Dendritic cell treated with granulocyte-macrophage colony-stimulating factor and Interleukin-4, amounts not matched to agents 40 ng/mL and 50 ng/mL, for 4 days (primary cell): ENCODE results near the gene FSTL4.
"Not testable (repeated sequence)": the region's sequence is repeated elsewhere in the genome, so short reads cannot be mapped to it uniquely, and the experiment has no call there.

ENCODE experiments used
- H3K27ac Mint-ChIP-seq: one replicate; pipeline ENCODE4 v1.8.0; 2022; ENCODE audit warnings: mild to moderate bottlenecking, mixed read lengths
- H3K27me3 Mint-ChIP-seq: one replicate; pipeline ENCODE4 v1.8.0; 2022; ENCODE audit warnings: mild to moderate bottlenecking, mixed read lengths
- H3K36me3 Mint-ChIP-seq: one replicate; pipeline ENCODE4 v1.8.0; 2022; ENCODE audit warnings: low read depth, mixed read lengths
- H3K4me1 Mint-ChIP-seq: one replicate; pipeline ENCODE4 v1.8.0; 2022; ENCODE audit warnings: low read depth, mixed read lengths
- H3K4me3 Mint-ChIP-seq: one replicate; pipeline ENCODE4 v1.8.0; 2022; ENCODE audit warnings: mild to moderate bottlenecking, moderate library complexity, mixed read lengths
- H3K9me3 Mint-ChIP-seq: one replicate; pipeline ENCODE4 v1.8.0; 2022; ENCODE audit warnings: mixed read lengths
- intact Hi-C: fragments of 100-400 bp; cut with micrococcal nuclease; formaldehyde crosslinking; loops from one replicate; pipeline ENCODE4 v1.15.0; 2022

The FSTL4 gene

DNA sequence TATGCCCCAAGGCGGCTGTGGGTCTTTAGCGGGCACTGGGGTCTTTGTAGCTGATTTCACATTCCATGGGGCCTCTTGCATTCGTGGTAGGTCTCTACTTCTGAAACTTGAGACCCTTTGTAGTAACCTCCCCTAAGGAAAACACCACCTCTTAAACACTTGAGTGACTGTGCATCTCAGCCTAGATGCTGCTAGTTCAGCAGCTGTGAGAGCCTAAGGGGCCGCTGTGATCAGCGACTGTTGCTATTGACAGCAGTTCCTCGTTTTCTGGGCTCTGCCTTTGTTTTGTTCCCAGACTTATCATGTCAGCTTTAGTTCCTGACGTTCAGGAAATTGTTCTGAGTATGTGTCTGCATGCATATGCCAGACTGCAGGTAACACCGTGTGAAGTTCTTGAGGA is 389.4 kb downstream of the FSTL4 start:
- Mint-ChIP-seq H3K4me1 (no peaks in the 10 kb centered on the region), H3K27me3 (peaks cover 7% of the 10 kb centered on the region), H3K36me3 (no peaks in the 10 kb centered on the region), H3K9me3 (no peaks in the 10 kb centered on the region), H3K27ac (no peak overlapping the region), H3K4me3 (no peak overlapping the region)
- intact Hi-C loops = no loop called here

DNA sequence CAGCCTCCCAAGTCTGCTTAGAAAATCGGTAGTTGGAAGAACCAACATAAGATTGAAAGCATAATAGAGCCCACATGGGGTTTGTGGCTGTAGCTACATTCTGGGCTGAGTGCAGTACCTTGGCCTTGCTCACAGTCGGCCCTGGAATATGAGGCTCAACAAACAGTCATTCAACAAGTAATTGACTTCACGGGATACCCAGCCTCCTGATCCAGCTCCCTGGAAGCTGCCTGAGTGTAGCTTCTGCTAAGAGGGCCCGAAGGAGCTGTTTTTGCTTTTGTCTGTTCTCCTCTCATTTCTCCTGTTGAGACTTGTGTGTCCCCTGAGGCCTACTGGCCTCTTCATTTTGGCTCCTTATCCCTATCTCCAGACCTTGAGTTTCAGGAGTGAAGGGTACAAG is 389.8 kb downstream of the FSTL4 start:
- no peak overlapping the region for H3K4me3 Mint-ChIP-seq
- intact Hi-C loops = no loop called here
- no peaks in the 10 kb centered on the region for H3K9me3 Mint-ChIP-seq
- no peaks in the 10 kb centered on the region for H3K4me1 Mint-ChIP-seq
- H3K27me3 Mint-ChIP-seq = peaks cover 7% of the 10 kb centered on the region
- no peaks in the 10 kb centered on the region for H3K36me3 Mint-ChIP-seq
- H3K27ac Mint-ChIP-seq = no peak overlapping the region

DNA sequence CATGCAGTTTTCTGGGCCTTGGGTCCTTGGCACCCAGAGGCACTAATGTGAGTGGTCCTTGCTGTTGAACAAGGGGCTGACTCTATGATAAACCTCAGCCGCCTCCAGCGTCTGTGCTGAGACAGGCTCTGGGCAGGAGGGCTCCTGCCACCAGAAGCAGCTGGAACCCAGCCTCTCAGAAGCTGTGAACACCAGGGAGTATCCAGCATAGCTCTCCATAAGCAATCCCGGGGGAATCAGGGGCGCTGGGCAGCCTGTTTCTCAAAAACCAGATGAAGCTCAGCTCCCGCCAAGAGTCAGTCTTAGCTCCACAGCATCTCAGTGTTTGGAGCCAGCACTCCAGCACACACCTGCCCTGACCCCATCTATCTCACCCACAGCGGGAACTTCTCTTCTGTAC is 390.3 kb downstream of the FSTL4 start:
- H3K9me3 Mint-ChIP-seq = no peaks in the 10 kb centered on the region
- H3K36me3 Mint-ChIP-seq = no peaks in the 10 kb centered on the region
- H3K27ac Mint-ChIP-seq = no peak overlapping the region
- intact Hi-C loops = no loop called here
- H3K4me1 Mint-ChIP-seq = no peaks in the 10 kb centered on the region
- H3K27me3 Mint-ChIP-seq = peaks cover 2% of the 10 kb centered on the region
- no peak overlapping the region for H3K4me3 Mint-ChIP-seq

DNA sequence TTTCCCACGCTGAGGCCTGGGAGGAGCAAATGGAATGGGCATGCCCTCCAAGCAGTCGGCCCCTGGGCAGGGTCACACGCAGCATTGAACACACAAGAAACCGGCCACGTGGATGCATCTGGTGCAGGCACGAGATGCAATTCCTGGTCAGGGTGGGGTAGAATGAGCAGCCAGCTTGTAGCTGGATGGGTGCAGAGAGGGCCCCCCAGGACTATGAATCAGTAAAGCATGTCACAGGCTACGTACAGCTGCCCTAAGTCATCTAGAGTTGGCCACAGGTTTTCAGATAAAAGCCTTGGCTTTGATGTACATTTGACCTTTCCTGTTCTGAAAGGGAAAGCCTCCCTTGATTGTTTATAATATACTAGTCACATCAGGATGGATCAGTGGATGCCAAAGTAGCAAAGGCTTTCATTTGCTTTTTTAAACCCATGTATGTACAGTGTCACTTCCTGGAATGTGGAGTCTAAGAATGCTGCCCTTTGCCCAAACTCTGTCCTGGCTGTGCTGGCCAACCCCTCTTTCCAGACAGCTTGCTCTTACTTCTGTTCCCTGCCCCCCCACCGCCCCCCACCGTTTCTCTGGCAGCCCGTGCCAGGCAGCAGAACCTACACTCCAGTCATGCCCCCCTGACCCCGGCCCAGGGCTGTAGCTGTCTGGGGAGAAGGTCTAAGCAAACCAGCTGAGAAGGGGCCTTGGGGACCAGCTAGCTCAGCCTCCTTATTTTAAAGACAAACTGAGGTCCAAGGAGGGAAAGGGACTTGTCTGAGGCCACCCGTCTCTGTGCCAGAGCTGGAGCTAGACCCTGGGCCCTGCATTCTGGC is 391.3 kb downstream of the FSTL4 start:
- intact Hi-C loops = no loop called here
- Mint-ChIP-seq H3K27me3 (no peaks in the 10 kb centered on the region), H3K4me3 (no peak overlapping the region), H3K4me1 (no peaks in the 10 kb centered on the region), H3K27ac (no peak overlapping the region), H3K9me3 (no peaks in the 10 kb centered on the region), H3K36me3 (no peaks in the 10 kb centered on the region)

DNA sequence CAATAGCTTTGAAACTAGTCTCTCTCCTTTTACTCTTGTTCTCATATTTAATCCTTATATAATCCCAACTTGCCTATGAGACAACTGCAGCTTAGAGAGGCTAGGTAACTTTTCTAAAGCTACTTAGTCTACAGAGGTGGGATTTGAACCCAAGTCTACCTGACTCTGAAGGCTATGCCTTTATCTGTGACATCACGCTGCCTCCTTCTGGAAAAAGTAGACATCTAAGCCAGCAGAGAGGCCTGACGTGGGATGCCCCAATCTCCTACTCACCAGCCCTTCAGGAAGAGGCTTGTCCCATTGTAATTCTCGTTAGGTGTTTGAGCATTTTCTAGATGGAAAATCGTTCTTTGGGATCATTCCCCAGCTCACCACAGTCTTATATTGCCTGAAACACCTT is 393.0 kb downstream of the FSTL4 start:
- Mint-ChIP-seq H3K36me3 (no peaks in the 10 kb centered on the region), H3K27ac (no peak overlapping the region), H3K9me3 (no peaks in the 10 kb centered on the region), H3K4me3 (no peak overlapping the region), H3K27me3 (no peaks in the 10 kb centered on the region), H3K4me1 (no peaks in the 10 kb centered on the region)
- intact Hi-C loops = no loop called here

DNA sequence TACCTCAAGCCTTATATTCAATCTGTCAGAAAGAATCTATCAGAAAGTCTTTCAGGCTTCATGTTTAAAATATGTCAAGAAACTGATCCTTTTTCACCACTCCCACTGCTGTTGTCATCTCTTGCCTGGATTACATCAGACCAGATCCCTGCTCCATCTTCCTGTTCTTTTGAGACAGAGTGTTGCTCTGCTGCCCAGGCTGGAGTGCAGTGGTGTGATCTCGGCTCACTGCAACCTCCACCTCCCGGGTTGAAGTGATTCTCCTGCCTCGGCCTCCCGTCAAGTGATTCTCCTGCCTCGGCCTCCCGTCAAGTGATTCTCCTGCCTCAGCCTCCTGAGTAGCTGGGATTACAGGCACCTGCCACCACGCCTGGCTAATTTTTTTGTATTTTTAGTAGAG is 396.2 kb downstream of the FSTL4 start:
- H3K36me3 Mint-ChIP-seq, intact Hi-C loops, H3K9me3 Mint-ChIP-seq, H3K27ac Mint-ChIP-seq, H3K4me1 Mint-ChIP-seq, H3K4me3 Mint-ChIP-seq, H3K27me3 Mint-ChIP-seq: not testable (repeated sequence)

DNA sequence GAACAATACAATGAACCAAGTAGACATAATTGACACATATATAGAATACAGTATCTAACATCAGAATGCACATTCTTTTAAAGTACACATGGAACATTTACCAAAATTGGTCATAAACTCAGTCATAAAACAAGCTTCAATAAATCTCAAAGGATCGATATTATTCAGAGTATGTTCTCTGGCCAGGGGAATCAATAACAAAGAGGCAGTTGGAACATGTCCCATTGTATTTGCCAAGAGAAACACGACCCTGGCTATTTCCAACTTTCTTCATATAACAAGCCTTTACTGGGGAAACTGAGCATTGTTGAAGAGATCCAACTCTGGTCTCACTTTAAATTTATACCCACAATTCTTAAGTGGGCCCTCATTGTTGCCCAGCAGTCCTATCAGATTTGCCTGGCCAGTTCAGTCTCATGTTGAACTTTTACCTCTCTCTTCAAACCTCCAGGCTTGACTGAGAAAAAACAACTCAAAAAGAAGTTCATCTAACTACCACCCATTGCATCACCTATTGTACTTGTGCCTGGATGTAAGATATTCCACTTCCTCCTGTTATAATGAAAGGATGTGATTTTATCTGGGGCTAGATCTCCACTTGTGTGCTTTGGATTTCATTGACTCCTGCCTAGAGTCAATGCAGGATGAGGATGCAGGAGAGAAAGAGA is 398.1 kb downstream of the FSTL4 start:
- no peaks in the 10 kb centered on the region for H3K4me1 Mint-ChIP-seq
- no peak overlapping the region for H3K27ac Mint-ChIP-seq
- intact Hi-C loops = no loop called here
- no peaks in the 10 kb centered on the region for H3K36me3 Mint-ChIP-seq
- H3K27me3 Mint-ChIP-seq = no peaks in the 10 kb centered on the region
- H3K9me3 Mint-ChIP-seq = no peaks in the 10 kb centered on the region
- no peak overlapping the region for H3K4me3 Mint-ChIP-seq

DNA sequence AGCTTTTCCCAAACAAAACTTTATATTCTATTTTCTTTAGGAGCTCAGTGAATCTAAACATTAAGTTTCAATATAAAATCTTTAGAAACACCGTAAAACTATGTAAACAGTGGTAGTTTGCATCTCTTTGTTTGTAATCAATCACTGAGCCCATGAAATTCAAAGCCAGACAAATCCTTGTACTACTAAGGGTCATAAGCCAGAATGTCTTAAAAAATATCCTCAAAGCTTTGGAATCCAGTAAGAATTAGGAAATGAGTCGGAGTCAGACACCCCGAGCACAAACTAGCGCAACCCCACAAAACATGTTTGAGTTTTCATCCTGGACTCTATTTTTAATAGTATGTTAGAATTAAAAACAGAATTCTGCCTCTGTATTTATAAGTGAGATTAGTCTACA is 406.7 kb downstream of the FSTL4 start:
- Mint-ChIP-seq H3K27ac (no peak overlapping the region), H3K4me1 (no peaks in the 10 kb centered on the region), H3K9me3 (peaks cover 11% of the 10 kb centered on the region), H3K4me3 (no peak overlapping the region), H3K36me3 (no peaks in the 10 kb centered on the region), H3K27me3 (peaks cover 5% of the 10 kb centered on the region)
- intact Hi-C loops = no loop called here

DNA sequence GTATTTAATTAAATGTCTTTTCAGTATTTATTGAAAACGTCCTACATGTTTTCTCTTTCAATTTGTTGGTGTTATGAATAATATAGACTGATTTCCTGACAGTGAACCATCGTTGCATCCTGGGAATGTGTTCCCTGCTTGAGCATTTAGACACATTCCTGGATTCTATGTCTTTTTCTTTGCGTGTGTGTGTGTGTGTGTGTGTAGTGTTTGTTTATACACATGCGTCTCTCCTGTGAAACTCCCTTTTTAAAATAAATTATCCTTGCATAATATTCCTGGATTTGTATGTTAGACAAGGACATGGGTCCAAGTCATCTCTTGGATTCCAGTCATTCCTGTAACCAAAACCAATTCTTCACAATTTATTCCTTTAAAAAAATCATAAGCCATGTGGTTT is 407.1 kb downstream of the FSTL4 start:
- H3K36me3 Mint-ChIP-seq = no peaks in the 10 kb centered on the region
- intact Hi-C loops = no loop called here
- H3K4me3 Mint-ChIP-seq = no peak overlapping the region
- peaks cover 11% of the 10 kb centered on the region for H3K9me3 Mint-ChIP-seq
- H3K27me3 Mint-ChIP-seq = peaks cover 5% of the 10 kb centered on the region
- no peaks in the 10 kb centered on the region for H3K4me1 Mint-ChIP-seq
- H3K27ac Mint-ChIP-seq = no peak overlapping the region

DNA sequence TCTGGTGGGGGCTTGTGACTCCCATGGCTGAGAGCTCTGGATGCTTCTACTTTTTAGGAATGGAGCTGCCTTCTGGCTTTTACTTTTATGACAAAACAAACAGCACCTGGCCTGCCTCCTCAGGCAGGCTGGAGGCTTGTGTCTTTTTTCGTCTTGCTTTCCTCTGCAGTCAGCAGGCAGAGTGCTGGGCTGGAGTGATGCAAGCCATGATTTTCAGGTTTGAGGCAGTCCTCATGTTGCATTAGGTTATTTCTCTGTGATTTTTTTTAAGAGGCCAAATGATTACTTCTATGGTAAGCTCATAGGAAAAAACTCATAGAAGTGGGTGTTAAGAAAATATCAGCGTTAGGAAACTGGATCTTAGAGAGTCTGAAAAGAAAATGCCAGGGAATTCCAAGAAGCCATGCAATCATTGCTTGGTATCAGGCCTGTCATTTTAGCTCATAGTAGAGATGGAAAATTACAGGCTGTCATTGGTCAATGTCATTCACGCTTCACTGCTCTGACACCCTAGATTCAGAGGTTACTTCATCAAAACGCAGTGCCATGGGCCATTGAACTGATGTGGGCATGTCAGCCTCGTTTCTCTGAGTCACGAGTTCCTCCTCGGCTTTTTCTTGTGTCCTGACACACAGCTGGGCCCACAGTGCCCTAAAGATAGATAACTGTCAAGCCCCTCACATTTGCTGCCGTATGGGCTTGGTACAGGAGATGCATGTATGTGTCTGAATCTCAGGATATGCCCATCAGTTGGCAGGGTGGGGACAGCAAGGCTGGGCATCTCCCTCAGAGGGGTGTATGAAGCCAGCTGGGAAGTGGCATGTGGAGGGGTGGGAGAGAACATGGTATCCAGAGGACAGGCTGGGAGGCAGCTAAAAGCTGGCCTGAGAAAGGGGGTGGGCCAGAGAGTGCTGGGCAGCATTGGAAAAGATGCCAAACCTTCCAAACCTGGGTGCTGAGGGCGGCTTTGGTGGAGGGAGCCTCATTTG is 408.7 kb downstream of the FSTL4 start:
- H3K27me3 Mint-ChIP-seq = peaks cover 4% of the 10 kb centered on the region
- H3K4me1 Mint-ChIP-seq = no peaks in the 10 kb centered on the region
- H3K27ac Mint-ChIP-seq = no peak overlapping the region
- no peaks in the 10 kb centered on the region for H3K36me3 Mint-ChIP-seq
- peaks cover 11% of the 10 kb centered on the region for H3K9me3 Mint-ChIP-seq
- intact Hi-C loops = no loop called here
- no peak overlapping the region for H3K4me3 Mint-ChIP-seq

DNA sequence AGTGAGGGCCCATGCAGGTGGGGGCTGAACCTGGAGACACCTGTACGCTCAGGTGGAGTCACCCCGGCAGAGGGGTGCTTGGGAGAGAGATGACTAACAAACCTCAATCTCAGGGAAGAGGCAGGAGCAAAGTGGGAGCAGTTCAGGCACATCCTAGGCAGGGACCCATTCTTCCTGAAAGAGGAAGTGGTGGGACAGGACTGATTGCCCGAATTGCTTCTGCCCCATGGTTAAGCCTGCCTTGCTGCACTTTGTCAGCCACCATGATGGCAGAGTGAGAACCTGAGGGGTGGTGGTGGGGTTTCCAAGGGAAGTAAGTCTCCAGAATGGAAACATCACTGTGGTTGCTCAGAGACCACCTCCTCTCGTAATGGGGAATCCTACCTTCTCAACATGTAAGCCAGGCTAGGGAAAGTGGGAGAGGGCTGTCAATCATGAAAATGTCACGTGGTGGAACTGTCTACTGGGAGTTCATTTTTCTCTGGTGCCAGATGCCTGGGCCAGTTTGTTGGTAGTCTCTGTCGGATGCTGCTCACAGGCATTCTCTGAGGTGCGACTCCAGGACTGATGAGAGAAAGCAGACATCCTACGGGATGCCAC is 410.2 kb downstream of the FSTL4 start:
- intact Hi-C loops = no loop called here
- peaks cover 1% of the 10 kb centered on the region for H3K27me3 Mint-ChIP-seq
- no peak overlapping the region for H3K27ac Mint-ChIP-seq
- H3K9me3 Mint-ChIP-seq = peaks cover 11% of the 10 kb centered on the region
- no peaks in the 10 kb centered on the region for H3K4me1 Mint-ChIP-seq
- H3K36me3 Mint-ChIP-seq = no peaks in the 10 kb centered on the region
- H3K4me3 Mint-ChIP-seq = no peak overlapping the region

DNA sequence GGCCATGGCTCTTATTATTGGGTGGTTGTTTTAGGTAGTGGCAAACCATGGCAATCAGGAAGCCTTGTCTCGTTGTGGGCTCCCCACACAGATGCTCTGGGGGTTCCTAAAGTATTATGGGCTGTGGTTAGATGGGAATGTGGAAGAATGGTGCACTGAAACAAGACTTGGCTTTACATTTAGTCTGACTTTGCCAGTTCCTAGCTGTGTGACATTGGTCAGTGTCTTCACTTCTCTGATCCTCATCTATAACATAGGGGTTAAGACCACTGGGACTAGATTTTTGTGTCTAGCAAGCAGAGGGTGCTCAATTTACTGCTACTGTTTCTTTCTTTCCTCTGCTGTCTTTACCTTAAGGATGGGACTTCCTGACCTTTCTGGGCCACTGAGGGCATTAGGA is 411.0 kb downstream of the FSTL4 start:
- peaks cover 11% of the 10 kb centered on the region for H3K9me3 Mint-ChIP-seq
- no peaks in the 10 kb centered on the region for H3K4me1 Mint-ChIP-seq
- H3K27me3 Mint-ChIP-seq = no peaks in the 10 kb centered on the region
- intact Hi-C loops = no loop called here
- H3K27ac Mint-ChIP-seq = no peak overlapping the region
- H3K36me3 Mint-ChIP-seq = no peaks in the 10 kb centered on the region
- no peak overlapping the region for H3K4me3 Mint-ChIP-seq

DNA sequence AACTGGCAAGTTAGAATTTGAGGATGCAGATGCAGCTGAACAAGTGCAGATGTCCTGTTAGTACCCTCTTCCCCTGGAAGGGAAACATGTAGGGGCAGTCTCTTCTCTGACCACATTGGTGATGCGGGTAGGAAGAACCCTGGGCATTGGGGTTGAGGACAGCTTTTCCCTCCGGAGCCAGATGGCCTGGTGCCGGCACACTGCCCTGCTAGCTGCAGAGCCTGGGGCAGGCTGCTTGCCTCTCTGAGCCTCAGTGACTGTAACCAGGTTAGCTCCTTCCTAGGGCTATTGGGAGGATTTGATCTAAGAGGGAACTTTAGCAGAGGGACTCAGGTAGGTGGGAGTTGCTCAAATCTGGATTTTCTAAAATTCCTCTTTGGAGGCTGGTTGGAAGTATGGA is 412.1 kb downstream of the FSTL4 start:
- H3K27ac Mint-ChIP-seq = no peak overlapping the region
- intact Hi-C loops = no loop called here

More for the DNA sequence above, 412.1 kb downstream of the FSTL4 start:
- H3K4me3 Mint-ChIP-seq = no peak overlapping the region
- H3K9me3 Mint-ChIP-seq = peaks cover 11% of the 10 kb centered on the region
- no peaks in the 10 kb centered on the region for H3K36me3 Mint-ChIP-seq
- H3K4me1 Mint-ChIP-seq = no peaks in the 10 kb centered on the region
- H3K27me3 Mint-ChIP-seq = no peaks in the 10 kb centered on the region
